Muscle of leg (tissue), 16 donors: ENCODE data around the gene CIAO2A. TPM values are rescaled to one million over a fixed set of nuclear protein-coding genes. Genes with fewer than 3 reads are reported as not detected.

ENCODE experiments used
- DNase-seq: peaks from one replicate; pipeline ENCODE4 v3.0.0; 2013
- H3K27ac ChIP-seq: one replicate; pipeline ENCODE4 v1.5.1; 2013; ENCODE audit warnings: mild to moderate bottlenecking, low read length, control low read depth
- H3K27me3 ChIP-seq: one replicate; pipeline ENCODE4 v1.6.1; 2013; ENCODE audit warnings: low read length; ENCODE audit not compliant: control insufficient read depth, insufficient read depth
- H3K36me3 ChIP-seq: one replicate; pipeline ENCODE4 v1.6.1; 2013; ENCODE audit warnings: low read length; ENCODE audit not compliant: control insufficient read depth, insufficient read depth
- H3K4me1 ChIP-seq: one replicate; pipeline ENCODE4 v1.6.1; 2013; ENCODE audit warnings: low read length; ENCODE audit not compliant: control insufficient read depth, insufficient read depth
- H3K4me3 ChIP-seq: one replicate; pipeline ENCODE4 v1.5.1; 2013; ENCODE audit warnings: low read length, control low read depth
- H3K9me3 ChIP-seq: replicated peaks from 2 replicates; pipeline ENCODE4 v1.6.1; 2013; ENCODE audit warnings: low read depth, low read length; ENCODE audit not compliant: control insufficient read depth
- WGBS: methylation state at CpG from one replicate; pipeline ENCODE4 v1.1.5; 2013; ENCODE audit warnings: missing lambda C conversion rate; ENCODE audit not compliant: insufficient coverage; 5-methylcytosine and 5-hydroxymethylcytosine counted together
- long read RNA-seq, 11 donors: transcript quantifications; one replicate each; lab custom pipeline, GENCODE V29; 2026
- polyA plus RNA-seq, 8 donors: library from polyadenylated mRNA; unstranded; fragments of 120-200 nt; gene quantifications; one replicate each; pipeline versions ENCODE4 v1.2.1 to v1.2.3, GENCODE V29; 2013; ENCODE audit warnings: inconsistent platforms in 1 of 8, low replicate concordance in 1 of 8; ENCODE audit not compliant: insufficient read length in 8 of 8, insufficient read depth in 1 of 8
- total RNA-seq: library from RNA; stranded (reverse); fragments of 120-200 nt; gene quantifications from one replicate; pipeline ENCODE4 v1.2.4, GENCODE V29; 2013

The CIAO2A gene, protein sequence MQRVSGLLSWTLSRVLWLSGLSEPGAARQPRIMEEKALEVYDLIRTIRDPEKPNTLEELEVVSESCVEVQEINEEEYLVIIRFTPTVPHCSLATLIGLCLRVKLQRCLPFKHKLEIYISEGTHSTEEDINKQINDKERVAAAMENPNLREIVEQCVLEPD
- total RNA-seq, result 48.4 TPM
- polyA plus RNA-seq, result 10 to 100 TPM; 45.1 to 52.8 (median 51.3) TPM
- long read RNA-seq, donor 1, transcript CIAO2A-201 (5 exons, 1,105 nt), result major isoform, 7 of 11 reads
- long read RNA-seq, donor 1, partial matches to known transcripts, result 0 of 11 reads
- long read RNA-seq, donor 1, other reads (novel, unspliced or antisense), result 0 of 11 reads
- long read RNA-seq, donor 2, partial matches to known transcripts, result 0 of 4 reads
- long read RNA-seq, donor 2, other reads (novel, unspliced or antisense), result 0 of 4 reads
- long read RNA-seq, donor 3, transcript CIAO2A-201 (5 exons, 1,105 nt), result major isoform, 20 of 24 reads
- long read RNA-seq, donor 3, partial matches to known transcripts, result 0 of 24 reads
- long read RNA-seq, donor 3, other reads (novel, unspliced or antisense), result 0 of 24 reads
- long read RNA-seq, donor 4, transcript CIAO2A-201 (5 exons, 1,105 nt), result major isoform, 19 of 28 reads
- long read RNA-seq, donor 4, transcript CIAO2A-202 (4 exons, 826 nt), result minor isoform, 7 of 28 reads
- long read RNA-seq, donor 4, partial matches to known transcripts, result 0 of 28 reads
- long read RNA-seq, donor 4, other reads (novel, unspliced or antisense), result 0 of 28 reads
- long read RNA-seq, donor 5, transcript CIAO2A-202 (4 exons, 826 nt), result minor isoform, 17 of 76 reads
- long read RNA-seq, donor 5, transcript CIAO2A-201 (5 exons, 1,105 nt), result major isoform, 59 of 76 reads
- long read RNA-seq, donor 5, partial matches to known transcripts, result 0 of 76 reads
- long read RNA-seq, donor 5, other reads (novel, unspliced or antisense), result 0 of 76 reads
- long read RNA-seq, donor 6, transcript CIAO2A-201 (5 exons, 1,105 nt), result major isoform, 65 of 82 reads
- long read RNA-seq, donor 6, transcript CIAO2A-202 (4 exons, 826 nt), result minor isoform, 16 of 82 reads
- long read RNA-seq, donor 6, partial matches to known transcripts, result 0 of 82 reads
- long read RNA-seq, donor 6, other reads (novel, unspliced or antisense), result 0 of 82 reads
- long read RNA-seq, donor 7, transcript CIAO2A-202 (4 exons, 826 nt), result minor isoform, 9 of 48 reads
- long read RNA-seq, donor 7, transcript CIAO2A-201 (5 exons, 1,105 nt), result major isoform, 38 of 48 reads
- long read RNA-seq, donor 7, partial matches to known transcripts, result 0 of 48 reads
- long read RNA-seq, donor 7, other reads (novel, unspliced or antisense), result 0 of 48 reads
- long read RNA-seq, donor 8, transcript CIAO2A-202 (4 exons, 826 nt), result minor isoform, 7 of 29 reads
- long read RNA-seq, donor 8, transcript CIAO2A-201 (5 exons, 1,105 nt), result major isoform, 22 of 29 reads
- long read RNA-seq, donor 8, partial matches to known transcripts, result 0 of 29 reads
- long read RNA-seq, donor 8, other reads (novel, unspliced or antisense), result 0 of 29 reads
- long read RNA-seq, donor 9, transcript CIAO2A-201 (5 exons, 1,105 nt), result major isoform, 18 of 28 reads
- long read RNA-seq, donor 9, transcript CIAO2A-202 (4 exons, 826 nt), result minor isoform, 7 of 28 reads
- long read RNA-seq, donor 9, partial matches to known transcripts, result 0 of 28 reads
- long read RNA-seq, donor 9, other reads (novel, unspliced or antisense), result 0 of 28 reads
- long read RNA-seq, donor 10, transcript CIAO2A-201 (5 exons, 1,105 nt), result major isoform, 30 of 51 reads
- long read RNA-seq, donor 10, transcript CIAO2A-202 (4 exons, 826 nt), result minor isoform, 9 of 51 reads
- long read RNA-seq, donor 10, partial matches to known transcripts, result 10 of 51 reads
- long read RNA-seq, donor 10, other reads (novel, unspliced or antisense), result 0 of 51 reads
- long read RNA-seq, donor 11, transcript CIAO2A-201 (5 exons, 1,105 nt), result major isoform, 42 of 48 reads
- long read RNA-seq, donor 11, transcript CIAO2A-202 (4 exons, 826 nt), result minor isoform, 6 of 48 reads
- long read RNA-seq, donor 11, partial matches to known transcripts, result 0 of 48 reads
- long read RNA-seq, donor 11, other reads (novel, unspliced or antisense), result 0 of 48 reads

DNA sequence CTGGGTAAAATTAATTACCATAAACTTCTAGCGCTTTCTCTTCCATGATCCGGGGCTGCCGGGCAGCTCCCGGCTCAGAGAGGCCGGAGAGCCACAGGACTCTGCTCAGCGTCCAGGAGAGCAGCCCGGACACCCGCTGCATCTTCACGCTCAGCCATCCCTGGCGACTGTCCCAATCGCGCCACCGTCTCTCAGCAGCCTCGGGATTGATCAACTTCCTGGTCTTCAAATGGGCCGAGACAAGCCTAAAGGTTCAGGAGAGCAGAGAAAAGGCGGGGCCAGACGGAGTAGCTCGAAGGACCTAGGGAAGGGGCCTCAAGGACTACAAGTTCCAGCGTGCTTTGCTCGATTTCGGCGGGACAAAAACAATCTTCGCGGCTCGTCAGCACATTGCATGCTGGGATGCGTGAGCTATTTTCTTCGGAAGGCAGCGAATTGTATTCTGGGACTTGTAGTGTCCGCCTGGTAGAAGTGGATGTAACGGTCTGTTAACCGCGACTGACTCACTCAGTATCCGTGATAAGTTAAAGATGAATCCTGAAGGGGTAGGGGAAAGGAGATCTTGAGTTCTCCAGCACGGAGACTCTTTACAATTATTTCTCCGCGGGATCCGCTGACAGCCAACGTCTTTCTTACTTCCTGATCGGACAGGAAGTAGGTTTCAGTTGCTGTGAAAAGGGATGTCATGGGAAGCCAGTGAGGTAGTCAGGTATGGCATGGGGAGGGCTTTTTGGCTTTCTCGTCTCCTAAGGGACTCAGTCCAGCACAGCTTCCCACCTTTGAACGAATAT is at the start of gene CIAO2A:
Gene CIAO2A, minus strand, starts transcription at position 212 of the 791 bp plus-strand sequence. Its CDS starts 70 bp downstream, at position 142.
- no peaks in the 10 kb centered on the region for H3K9me3 ChIP-seq
- H3K4me3 ChIP-seq, result peak within 1 kb of the TSS; percentile 82
- DNase-seq, result peak; percentile 100
- H3K27me3 ChIP-seq, result no peaks in the 10 kb centered on the region
- peak within 1 kb of the TSS; percentile 93 for H3K27ac ChIP-seq
- H3K4me1 ChIP-seq, result peaks cover 27% of the 10 kb centered on the region
- WGBS, result under 1% methylated on average over 34 of the region's 41 CpGs
- H3K36me3 ChIP-seq, result peaks cover 2% of the 10 kb centered on the region

DNA sequence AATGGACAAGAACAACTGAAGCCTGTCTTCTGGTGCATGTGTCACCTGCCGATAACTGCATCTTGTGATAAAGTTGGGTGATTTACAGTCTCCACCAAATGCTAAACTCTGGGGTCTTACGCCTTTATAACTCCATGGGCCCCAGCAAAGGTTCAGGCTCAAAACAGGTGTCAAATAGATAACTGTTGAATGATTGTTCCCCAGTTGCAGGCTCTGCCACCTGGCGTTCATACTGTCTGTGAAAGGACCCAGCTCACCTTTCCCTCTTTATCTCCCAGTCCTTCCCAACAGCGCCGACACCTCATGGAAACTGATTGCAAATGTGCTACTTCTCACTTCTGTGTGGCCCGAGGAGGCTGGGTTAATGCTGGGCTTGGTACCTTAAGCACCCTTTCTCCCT is 49.6 kb upstream of the CIAO2A start:
- Histone ChIP-seq H3K4me1 (peaks cover 5% of the 10 kb centered on the region), H3K27me3 (no peaks in the 10 kb centered on the region), H3K4me3 (no peak overlapping the region), H3K27ac (no peak overlapping the region), H3K36me3 (peaks cover 57% of the 10 kb centered on the region), H3K9me3 (no peaks in the 10 kb centered on the region)
- no peak for DNase-seq
- WGBS, result 76% methylated on average over 5 of the region's 6 CpGs

DNA sequence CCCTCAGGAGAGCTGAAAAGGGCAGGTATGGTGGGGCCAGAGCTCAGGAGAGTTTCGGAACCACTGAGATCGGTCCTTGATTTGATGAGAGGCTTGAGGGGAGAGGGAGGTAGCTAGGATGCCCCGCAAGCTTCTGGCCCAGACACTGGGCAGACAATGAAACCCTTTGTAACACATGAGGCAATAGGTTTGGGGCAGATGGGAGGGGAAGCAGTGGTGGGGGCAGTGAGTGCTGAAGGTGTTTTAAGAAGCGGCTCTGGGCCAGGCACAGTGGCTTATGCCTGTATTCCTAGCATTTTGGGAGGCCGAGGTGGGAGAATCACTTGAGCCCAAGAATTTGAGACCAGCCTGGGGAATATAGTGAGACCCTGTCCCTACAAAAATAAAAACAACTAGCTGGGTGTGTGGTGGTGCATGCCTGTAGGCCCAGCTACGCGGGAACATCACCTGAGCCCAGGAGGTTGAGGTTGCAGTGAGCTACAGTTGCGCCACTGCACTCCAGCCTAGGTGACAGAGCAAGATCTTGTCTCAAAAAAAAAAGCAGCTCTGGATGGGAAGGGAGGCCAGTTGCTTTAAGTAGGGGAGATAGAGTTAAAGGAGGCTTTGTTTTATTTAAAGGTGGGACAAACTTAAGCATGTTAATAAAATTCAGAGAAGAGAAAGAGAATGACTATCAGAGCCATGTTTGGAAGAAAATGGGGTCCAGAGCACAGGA is 48.3 kb upstream of the CIAO2A start:
- H3K9me3 ChIP-seq, result no peaks in the 10 kb centered on the region
- H3K27me3 ChIP-seq, result no peaks in the 10 kb centered on the region
- peaks cover 68% of the 10 kb centered on the region for H3K36me3 ChIP-seq
- H3K4me1 ChIP-seq, result peaks cover 5% of the 10 kb centered on the region
- H3K4me3 ChIP-seq, result no peak overlapping the region
- WGBS, result 99% methylated on average over 8 of the region's 8 CpGs
- DNase-seq, result no peak
- no peak overlapping the region for H3K27ac ChIP-seq

DNA sequence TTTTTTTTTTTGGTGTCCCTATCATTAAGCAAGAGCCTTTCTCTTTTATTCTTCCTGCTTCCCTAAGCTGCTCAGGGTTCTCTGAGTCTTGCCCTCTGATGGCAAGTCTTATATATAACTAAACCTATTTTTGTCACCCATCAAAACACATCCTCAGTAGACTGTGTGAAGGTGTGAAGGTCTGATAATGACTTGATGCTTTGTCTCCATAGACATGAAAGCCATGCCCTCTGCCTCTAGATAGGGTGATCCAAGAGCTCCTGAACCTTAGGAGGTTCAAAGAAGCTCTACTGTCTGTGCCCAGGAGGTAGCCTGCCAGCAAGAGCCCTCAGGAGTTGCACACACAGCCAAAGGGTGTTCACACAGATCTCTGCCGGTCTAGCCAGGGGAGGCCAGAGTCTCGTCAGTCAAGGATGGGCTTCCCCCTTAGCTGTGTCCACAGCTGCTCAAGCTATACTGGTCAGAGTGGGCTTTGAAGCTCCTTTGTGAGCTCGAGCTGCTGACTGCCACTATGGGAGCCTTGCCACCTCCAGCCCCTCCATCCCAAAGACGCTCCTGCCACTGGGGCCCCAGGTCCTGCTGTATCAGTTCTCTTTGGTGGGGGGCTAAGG is 44.8 kb upstream of the CIAO2A start:
- H3K4me3 ChIP-seq, result no peak overlapping the region
- no peak for DNase-seq
- H3K9me3 ChIP-seq, result no peaks in the 10 kb centered on the region
- 89% methylated on average over 2 of the region's 4 CpGs for WGBS
- H3K4me1 ChIP-seq, result no peaks in the 10 kb centered on the region
- no peaks in the 10 kb centered on the region for H3K27me3 ChIP-seq
- H3K27ac ChIP-seq, result no peak overlapping the region
- H3K36me3 ChIP-seq, result peaks cover 75% of the 10 kb centered on the region

DNA sequence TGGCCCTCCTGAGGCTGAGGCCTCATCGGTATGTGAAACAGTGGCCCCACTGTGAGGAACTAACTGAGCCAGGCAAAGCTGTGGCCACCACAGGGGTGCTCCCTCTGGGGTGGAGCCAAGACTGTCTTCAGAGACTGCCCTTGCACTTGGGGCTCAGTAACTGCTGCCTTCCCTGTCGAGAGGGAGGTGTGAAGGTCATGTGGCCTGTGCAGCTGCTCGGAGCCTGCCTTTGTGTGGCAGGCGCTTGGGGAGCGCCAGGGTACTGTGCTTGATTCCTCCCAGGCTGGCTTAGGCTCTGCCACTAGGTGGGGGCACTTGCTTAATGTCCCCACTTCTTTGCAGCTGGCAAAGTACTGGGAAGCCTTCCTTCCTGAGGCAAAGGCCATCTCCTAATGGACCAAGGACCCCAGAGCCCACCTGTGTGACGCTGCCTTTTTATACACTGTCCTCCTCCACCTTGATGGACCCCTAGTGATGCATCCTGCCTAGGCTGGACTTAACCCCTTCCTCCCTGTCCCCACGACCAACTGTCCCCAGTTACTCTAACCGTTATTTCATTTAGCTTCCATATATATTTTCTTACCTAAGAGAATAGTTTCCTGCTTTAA is 43.7 kb upstream of the CIAO2A start:
- H3K27ac ChIP-seq, result no peak overlapping the region
- no peaks in the 10 kb centered on the region for H3K27me3 ChIP-seq
- WGBS, result 74% methylated on average over 6 of the region's 8 CpGs
- H3K9me3 ChIP-seq, result no peaks in the 10 kb centered on the region
- H3K36me3 ChIP-seq, result peaks cover 73% of the 10 kb centered on the region
- H3K4me3 ChIP-seq, result no peak overlapping the region
- no peak for DNase-seq
- H3K4me1 ChIP-seq, result no peaks in the 10 kb centered on the region

DNA sequence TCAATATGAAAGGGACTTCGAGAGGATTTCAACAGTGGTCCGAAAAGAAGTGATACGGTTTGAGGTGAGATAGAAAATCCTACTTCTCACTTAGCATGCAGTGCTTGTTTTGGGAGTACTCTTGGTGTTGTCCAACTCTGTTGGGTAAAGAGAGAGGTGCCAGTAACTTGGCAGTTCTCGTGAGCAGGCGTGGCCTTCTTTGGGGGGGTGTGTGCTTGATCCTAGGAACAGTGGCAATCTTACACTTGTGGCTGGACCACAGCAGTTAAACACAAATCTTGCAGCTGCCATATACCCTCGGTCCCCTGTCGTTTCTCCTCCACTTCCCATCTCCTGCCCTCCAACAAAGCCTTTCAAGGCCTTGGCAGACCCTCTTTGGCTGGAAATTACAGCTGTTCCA is 42.7 kb upstream of the CIAO2A start:
- no peak for DNase-seq
- H3K36me3 ChIP-seq, result peaks cover 73% of the 10 kb centered on the region

DNA sequence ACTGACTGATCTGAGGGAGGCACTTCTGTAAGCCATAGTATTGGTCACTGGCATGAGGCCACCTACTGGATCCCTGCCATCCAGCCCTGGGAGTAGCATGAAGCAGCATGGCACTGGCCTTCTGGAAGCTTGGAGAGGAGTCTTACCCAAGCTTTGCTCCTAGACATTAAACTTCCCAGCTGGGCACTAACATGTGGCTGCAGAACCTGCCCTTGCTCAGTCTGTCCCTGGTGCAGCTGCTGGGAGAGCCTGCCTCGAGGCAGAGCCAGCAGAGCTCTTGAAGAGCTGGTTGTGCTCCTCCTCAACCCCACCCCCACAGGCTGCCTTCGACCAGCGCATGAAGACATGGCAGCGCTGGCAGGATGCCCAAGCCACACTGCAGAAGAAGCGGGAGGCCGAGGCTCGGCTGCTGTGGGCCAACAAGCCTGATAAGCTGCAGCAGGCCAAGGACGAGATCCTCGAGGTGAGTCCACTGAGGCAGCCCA is 40.7 kb upstream of the CIAO2A start:
- 93% methylated on average over 6 of the region's 9 CpGs for WGBS
- no peaks in the 10 kb centered on the region for H3K27me3 ChIP-seq
- H3K4me3 ChIP-seq, result no peak overlapping the region
- H3K9me3 ChIP-seq, result no peaks in the 10 kb centered on the region
- DNase-seq, result no peak
- H3K36me3 ChIP-seq, result peaks cover 84% of the 10 kb centered on the region
- H3K4me1 ChIP-seq, result no peaks in the 10 kb centered on the region
- H3K27ac ChIP-seq, result no peak overlapping the region

More for the DNA sequence above, 42.7 kb upstream of the CIAO2A start:
- Histone ChIP-seq H3K4me1 (no peaks in the 10 kb centered on the region), H3K4me3 (no peak overlapping the region), H3K27me3 (no peaks in the 10 kb centered on the region), H3K27ac (no peak overlapping the region), H3K9me3 (no peaks in the 10 kb centered on the region)
- WGBS, result 92% methylated on average over 5 of the region's 7 CpGs
